Neural progenitor cell (in vitro differentiated cells): ENCODE results near the gene SF3A1.

Source experiments
- EZH2 ChIP-seq: fragments of 200-600 bp; sonication (generic); IDR thresholded peaks from 2 replicates; pipeline ENCODE4 v1.6.1; 2017; ENCODE audit warnings: antibody characterized with exemption, mild to moderate bottlenecking, moderate library complexity
- TF ChIP-seq, protein P1 (sequence below): fragments of 200-600 bp; sonication (generic); IDR thresholded peaks from 2 replicates; pipeline ENCODE4 v1.5.1; 2017; ENCODE audit warnings: antibody characterized with exemption, mild to moderate bottlenecking

DNA sequence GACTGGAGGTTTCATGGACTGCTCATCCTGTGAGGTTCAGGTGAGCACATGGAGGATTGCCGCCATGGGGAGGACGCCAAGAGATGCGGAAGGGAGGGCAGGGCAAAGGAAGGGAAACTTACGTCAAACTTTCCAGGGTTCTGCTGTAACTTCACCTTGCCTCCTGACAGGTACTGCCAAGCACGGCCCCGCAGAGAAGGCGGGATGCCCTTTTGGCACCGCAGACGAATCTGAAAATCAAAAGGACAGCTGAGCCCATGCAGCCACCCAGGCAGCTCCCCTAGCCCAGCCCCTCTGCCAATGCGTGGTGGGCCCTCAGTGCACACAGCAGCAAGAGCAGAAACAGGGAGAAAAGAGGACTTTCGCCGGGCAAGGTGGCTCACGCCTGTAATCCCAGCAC, 57.4 kb downstream of the SF3A1 start:
- TF ChIP-seq, protein P1, sequence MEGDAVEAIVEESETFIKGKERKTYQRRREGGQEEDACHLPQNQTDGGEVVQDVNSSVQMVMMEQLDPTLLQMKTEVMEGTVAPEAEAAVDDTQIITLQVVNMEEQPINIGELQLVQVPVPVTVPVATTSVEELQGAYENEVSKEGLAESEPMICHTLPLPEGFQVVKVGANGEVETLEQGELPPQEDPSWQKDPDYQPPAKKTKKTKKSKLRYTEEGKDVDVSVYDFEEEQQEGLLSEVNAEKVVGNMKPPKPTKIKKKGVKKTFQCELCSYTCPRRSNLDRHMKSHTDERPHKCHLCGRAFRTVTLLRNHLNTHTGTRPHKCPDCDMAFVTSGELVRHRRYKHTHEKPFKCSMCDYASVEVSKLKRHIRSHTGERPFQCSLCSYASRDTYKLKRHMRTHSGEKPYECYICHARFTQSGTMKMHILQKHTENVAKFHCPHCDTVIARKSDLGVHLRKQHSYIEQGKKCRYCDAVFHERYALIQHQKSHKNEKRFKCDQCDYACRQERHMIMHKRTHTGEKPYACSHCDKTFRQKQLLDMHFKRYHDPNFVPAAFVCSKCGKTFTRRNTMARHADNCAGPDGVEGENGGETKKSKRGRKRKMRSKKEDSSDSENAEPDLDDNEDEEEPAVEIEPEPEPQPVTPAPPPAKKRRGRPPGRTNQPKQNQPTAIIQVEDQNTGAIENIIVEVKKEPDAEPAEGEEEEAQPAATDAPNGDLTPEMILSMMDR, result no peak
- no peak for TF ChIP-seq EZH2
